ENCODE results near the gene CCL20.
"Not testable (repeated sequence)": the region's sequence is repeated elsewhere in the genome, so short reads cannot be mapped to it uniquely, and the experiment has no call there.

The CCL20 gene

DNA sequence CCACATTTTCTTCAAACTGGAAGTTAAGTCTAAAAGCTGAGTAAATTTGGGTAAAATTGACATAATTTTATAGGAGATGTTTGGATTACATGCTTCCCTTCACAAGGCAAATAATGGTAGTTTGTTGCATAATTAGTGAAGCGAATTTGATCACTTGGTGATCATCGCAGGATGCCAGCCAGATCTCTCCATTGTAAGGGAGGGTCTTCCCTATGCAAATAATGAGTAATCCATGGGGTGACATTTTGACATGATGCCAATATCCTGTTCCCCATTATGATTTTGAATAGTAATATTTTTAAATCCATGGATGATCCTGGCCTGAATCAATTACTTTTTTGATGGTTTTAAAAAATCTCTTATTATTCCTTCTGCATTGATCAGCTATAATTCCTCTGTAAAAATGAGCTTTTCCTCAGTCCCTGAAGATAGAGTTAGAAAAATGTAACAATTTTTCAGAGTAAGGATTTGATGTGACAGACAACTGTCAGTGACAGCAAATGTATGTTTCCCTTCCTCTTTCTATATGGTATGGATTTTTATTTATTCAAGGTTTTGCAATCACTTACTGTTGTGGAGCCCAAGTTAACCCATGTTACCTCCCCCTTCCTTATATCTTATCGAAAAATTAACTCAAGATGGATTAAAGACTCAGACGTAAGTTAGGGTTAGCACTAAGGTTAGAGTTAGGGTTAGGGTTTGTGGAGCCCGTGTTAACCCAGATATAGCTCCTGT, 21.4 kb downstream of the CCL20 start:
- no peak for DNase-seq (ENCODE audit: low spot score)

DNA sequence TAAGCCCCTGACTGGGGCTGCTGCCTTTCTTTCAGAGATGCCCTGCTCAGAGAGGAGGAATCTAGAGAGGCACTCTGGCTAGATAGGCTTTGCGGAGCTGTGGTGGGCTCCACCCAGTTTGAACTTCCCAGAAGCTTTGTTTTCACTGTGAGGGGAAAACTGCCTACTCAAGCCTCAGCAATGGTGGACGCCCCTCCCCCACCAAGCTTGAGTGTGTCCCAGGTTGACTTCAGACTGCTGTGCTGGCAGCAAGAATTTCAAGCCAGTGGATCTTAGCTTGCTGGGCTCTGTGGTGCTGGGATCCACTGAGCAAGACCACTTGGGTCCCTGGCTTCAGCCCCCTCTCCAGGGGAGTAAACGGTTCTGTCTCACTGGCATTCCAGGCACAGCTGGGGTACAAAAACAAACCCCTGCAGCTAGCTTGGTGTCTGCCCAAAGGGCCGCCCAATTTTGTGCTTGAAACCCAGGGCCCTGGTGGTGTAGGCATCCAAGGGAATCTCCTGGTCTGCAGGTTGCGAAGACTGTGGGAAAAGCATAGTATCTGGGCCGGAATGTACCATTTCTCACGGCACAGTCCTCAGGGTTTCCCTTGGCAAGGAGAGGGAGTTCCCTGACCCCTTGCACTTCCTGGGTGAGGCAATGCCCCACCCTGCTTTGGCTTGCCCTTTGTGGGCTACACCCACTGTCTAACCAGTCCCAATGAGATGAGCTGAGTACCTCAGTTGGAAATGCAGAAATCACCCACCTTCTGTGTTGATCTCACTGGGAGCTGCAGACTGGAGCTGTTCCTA, 25.9 kb downstream of the CCL20 start:
- not testable (repeated sequence) for DNase-seq (ENCODE audit: low spot score)

DNA sequence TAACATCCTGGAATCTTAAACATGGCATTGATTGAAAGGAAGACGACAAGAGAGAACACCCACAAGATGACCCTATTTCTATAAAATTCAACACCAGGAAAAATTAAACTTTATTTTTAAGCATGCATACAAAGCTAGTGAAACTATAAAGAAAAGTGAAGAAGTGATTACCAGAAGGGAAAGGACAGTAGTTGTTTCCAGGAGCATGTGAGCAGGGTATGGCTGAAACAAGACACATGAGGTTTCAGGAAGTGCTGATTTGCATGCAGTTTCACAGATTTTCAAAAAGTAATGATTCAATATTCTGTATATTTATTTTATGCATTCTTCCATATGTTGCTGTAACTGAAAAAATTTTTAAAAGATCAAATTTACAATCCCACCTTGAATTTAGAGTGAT, 33.2 kb downstream of the CCL20 start:
- no peak for DNase-seq (ENCODE audit: low spot score)

DNA sequence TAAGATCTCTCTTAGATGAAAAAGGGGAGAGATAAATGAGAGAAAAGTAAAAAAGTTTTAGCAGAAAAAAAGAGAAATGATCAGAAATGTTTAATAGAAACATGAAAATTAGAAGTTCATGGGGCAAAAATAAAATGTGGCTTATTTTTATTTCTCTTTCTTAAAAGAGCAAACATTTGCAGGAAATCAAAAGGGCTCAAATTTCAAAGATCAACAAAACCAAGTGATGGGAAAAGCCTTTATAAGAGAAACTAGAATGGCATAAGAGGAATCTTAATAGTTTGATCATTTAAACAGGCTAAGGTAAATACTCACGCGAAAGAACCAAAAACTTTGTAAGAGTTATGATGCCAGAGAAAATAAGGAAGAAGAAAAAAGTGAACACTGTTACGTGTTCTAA, 34.5 kb downstream of the CCL20 start:
- no peak for DNase-seq (ENCODE audit: low spot score)

DNA sequence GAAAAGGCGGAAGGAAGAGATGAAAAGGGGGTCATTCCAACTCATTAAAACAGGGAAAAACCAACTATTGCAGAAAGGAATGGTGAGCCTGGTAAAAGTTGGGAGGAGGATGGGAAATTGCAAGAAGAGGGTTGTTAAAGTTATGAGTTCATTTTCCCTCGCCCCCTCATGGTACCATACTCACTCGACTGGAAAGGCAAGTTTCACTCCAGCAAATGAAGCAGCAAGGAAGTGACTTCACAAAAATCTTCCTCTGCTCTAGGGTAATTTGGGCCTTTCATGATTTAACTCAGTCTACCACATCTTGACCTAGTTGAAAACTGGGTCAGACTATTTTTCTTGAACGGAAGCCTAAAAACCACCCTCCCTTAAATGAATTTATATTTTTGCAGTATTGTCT, 34.9 kb downstream of the CCL20 start:
- peak; percentile 55 for DNase-seq (ENCODE audit: low spot score)

DNA sequence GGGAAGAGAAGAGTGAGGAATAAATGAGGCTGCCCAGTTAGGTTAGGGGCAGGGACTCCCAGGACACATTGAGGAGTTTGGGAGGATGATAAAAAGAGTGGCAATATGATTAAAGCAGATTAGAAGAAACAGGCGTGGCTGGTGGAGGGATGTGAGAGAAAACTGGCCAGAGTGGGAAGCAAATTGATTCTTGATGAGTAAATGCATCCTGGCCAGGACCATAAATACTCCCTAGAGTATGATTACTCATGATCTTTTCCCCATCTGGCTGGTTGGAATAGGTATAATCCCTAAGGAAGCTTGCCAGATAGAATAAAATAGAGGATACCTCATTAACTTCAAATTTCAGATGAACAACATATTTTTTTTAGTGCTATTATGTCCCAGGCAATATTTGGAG, 36.3 kb downstream of the CCL20 start:
- no peak for DNase-seq (ENCODE audit: low spot score)

DNA sequence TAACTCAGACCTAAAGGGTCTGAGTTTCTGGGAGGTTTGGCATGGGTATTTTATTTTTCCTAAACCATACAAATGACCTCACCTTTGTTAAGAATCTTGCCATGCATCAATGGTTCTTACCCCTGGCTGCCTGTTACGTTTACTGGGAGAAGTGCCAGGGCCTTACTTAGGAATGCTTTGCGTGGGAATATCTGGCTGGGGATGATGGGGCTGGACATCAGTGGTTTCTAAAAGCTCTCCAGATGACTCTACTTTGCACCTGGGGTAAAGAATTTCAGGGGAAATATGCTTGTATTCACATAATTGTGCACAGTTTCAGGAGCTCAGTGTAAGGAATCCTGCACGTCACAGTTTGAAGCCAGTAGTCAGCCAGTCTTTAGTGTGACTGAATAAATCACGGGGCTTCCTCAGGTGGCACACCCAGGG, 39.6 kb downstream of the CCL20 start:
- no peak for DNase-seq (ENCODE audit: low spot score)

DNA sequence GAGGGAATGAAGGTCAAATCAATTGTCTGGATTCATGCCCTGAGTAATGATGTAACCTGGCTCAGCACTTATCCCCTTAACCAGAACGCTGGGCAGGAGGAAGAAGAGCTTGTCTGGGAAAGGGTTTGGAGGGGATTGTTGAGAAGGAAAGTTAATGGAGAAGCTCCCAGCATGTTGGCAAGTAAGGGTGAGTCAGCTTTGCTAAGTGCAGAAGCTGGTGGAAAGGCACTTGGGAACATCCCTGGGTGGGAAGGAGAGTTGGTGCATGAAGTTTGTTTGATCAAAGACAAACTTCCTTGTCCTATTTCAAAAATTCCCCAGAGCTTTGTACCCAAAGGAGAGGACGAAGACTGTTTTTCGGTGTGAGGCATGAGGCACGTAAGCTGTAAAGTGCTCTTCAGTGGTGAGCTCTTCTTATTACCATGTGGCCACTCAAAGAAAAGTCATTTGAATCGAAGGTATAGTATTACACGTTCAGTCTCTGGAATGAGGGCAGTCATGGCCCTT, 40.2 kb downstream of the CCL20 start:
- DNase-seq (ENCODE audit: low spot score): no peak

DNA sequence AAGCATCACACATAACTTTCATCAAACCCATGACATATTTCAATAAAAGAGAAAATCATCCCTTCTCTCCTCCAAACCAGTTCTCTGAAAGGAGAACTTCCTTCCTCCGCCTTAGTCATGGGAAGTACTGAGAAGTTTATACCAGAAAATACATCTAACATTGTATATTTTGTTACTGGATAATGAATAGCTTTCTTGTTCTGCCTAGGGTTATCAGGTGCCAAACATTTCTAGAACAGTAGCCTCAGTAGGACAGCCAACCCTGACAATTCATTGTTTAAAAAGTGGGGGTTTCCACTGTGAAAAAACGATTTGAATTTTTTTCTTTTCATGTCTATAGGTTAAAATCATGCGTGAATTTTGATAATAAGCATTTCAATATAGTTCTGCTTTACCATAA, 41.8 kb downstream of the CCL20 start:
- no peak for DNase-seq (ENCODE audit: low spot score)

DNA sequence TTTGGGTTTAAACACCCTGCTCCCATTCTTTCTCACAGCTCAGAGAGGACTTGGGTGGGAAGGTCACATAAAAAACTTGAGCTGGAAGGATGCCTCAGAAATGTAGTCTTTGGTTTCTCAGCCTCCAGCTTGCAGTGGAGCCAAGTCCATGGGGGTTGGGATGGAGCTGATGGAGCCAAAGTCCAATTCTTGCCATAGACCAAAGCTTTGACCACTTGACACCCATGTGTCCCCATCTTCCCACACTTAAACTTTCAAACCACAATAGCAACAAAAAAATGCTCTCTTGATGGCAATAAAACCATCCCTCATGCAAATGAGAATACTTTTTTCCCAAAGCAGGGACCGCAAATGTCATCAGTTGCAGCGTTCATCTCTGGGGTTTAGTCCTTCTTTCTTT, 43.1 kb downstream of the CCL20 start:
- DNase-seq (ENCODE audit: low spot score): no peak

DNA sequence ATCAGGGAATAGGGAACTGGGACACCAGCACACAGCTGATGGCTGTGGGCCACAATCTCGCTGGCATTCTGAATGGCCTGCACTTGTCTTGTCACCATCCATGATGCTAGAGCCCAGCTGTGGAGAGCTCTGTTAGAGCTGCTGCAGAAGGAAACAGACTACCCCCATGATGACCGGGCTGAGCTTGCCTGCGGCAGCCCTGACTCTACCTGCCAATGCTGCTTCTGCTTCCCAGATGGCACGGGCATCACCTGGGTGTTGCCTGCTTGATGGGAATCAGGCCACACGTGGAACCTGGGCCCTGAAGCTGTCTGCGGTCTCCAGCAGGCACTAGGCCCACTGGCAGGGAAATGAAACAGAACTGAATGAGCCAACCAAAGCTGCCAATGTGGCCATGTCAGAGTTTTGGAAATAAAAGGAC, 46.6 kb downstream of the CCL20 start:
- no peak for DNase-seq (ENCODE audit: low spot score)

DNA sequence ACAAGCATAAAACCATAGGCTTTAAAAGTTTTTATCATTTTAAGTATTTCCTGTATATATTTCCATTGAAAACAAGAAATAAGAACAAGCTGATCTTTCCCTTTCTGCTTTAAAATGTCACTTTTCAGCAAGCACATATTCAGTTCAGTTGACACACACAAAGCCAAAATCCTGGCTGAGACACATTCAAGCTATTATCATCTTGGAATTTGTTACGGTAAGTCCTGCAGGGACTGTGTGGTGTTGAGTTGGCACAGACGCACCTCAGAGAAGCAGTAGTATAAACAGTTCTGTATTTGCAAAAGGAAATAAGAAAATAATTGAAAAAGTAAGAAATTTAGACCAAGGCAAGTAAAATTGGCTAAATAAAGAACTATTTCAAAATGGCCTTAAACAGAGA, 47.4 kb downstream of the CCL20 start:
- no peak for DNase-seq (ENCODE audit: low spot score)

DNA sequence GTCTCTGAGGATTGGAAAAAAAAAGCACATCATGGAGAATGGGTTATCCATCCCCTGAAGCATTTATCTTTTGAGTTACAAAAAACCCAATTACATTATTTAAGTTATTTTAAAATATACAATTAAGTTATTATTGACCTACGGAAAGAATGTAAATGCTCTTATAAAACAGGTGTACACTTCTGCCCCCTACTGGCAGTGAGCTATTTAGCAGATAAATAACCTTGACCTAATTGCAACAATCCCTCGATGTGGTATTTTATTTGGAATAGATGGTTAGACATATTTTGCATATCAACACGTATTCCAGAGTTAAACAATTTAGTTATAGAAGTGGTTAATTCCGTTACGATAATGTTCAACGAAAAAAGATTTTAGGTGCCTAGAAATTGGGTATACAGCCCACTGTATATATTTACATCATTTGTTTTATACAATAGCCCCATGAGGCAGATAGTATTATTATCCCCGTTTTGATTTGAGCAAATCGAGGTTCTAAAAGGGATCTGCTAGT, 48.6 kb downstream of the CCL20 start:
- peak; percentile 53 for DNase-seq (ENCODE audit: low spot score)

DNA sequence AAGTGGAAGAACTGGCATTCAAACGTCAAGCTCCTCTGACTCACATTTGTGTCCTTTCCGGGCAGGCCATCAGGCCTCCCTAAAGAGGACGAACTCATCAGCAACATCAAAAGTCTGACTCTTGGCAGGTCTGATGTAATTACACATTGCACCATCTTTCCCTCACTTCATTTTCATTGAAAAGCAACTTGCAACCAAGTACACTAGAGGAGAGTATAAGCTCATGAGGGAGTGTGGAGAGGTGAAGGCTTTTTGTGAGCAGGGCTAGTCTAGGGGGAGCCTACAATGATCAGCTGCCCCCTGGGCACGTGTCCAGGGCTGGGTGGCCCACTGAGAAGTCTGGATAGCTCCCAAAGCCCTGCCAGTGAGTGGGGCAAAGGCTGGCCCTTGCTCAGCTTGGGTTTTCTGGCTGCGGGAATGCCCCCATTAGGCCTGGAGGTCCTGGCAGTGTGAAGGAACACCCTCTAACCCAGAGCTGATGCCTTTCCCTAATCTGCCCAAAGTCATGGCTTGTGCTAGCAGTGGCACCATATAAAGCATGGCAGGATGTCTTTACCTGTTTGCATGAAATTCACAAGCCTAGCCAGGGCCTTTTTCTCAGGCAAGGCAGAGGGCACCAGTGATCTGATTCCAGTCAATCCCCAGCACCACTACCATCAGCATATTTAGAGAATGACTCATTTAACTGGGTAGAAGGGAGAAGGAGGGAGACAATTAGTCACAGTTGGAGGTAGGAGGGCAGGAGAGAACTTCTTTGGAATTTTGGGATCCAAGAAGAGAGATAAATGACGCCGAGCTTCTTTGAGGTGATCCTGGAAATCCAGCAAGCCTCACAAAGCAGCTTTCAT, 49.3 kb downstream of the CCL20 start:
- no peak for DNase-seq (ENCODE audit: low spot score)

DNA sequence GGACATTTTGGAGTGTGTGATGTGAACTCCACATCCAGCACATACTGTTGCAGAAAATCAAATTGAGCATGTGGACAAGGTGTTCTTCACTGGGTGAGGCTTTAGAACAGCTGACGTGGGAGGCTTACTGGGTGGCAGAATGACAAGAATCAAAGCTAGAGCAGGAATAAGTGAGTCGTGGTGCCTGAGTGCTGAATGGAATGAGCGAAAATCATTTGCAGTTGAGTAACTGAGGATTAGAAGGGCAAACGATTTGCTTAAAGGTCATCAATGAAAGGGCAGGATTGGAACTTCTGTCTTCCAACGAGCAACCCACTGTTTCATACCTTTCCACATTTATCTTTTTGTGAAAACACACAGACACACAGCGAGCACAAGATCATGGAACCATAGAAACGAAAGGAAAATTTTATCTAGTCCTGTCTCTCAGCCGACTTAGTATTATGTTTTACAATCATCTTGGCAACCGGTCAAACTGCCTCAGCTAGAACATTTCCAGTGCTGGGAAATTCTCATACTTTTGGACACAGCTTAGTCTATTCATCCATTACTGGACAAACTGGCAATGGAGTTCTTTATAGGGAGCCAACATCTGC, 50.6 kb downstream of the CCL20 start:
- DNase-seq (ENCODE audit: low spot score): no peak

DNA sequence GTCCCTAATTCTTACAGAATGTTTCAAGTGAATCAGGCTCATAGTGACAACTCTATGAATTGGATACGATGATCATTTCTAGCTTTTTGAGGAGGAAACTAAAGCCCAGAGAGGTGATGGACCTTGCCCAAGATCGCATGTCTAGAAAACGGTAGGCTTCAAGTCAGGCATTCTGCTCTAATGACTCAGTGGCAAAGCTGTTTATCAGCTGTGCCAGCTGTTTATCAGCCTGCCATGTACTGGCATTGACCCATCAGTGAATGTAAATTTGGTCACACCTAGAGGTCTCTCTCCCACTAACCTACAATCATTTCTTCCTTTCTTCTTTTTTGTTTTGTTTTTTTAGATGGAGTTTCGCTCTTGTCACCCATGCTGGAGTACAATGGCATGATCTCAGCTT, 51.6 kb downstream of the CCL20 start:
- DNase-seq (ENCODE audit: low spot score): no peak

Data from CD4-positive, alpha-beta T cell treated with Interleukin-2 at 100 ng/mL for 4 hours (primary cell).